Progenitor cell of endocrine pancreas (in vitro differentiated cells): ENCODE data around the gene PRKCE. TPM values are rescaled to one million over a fixed set of nuclear protein-coding genes. Genes with fewer than 3 reads are reported as not detected.
"Not testable (repeated sequence)": the region's sequence is repeated elsewhere in the genome, so short reads cannot be mapped to it uniquely, and the experiment has no call there.

Experiments used
- DNase-seq: peaks from one replicate; pipeline ENCODE4 v3.0.0; 2021; ENCODE audit warnings: low spot score; ENCODE audit not compliant: unreplicated experiment
- H3K27ac Mint-ChIP-seq: 2 replicates; pipeline ENCODE4 v1.8.0; 2021; ENCODE audit warnings: mild to moderate bottlenecking, moderate library complexity, mixed read lengths
- H3K27me3 Mint-ChIP-seq: 2 replicates; pipeline ENCODE4 v1.8.0; 2021; ENCODE audit warnings: mixed read lengths
- H3K36me3 Mint-ChIP-seq: 2 replicates; pipeline ENCODE4 v1.8.0; 2022; ENCODE audit warnings: mixed read lengths; ENCODE audit not compliant: insufficient read depth
- H3K4me1 Mint-ChIP-seq: 2 replicates; pipeline ENCODE4 v1.8.0; 2021; ENCODE audit warnings: low read depth, mixed read lengths
- H3K4me3 Mint-ChIP-seq: 2 replicates; pipeline ENCODE4 v1.8.0; 2021; ENCODE audit warnings: low read depth, mild to moderate bottlenecking, moderate library complexity, mixed read lengths
- H3K9me3 Mint-ChIP-seq: 2 replicates; pipeline ENCODE4 v1.8.0; 2021; ENCODE audit warnings: low read depth, mixed read lengths
- total RNA-seq: library from RNA; stranded (reverse); gene quantifications from 2 replicates; pipeline ENCODE4 v1.2.1, GENCODE V29; 2021
- TF ChIP-seq, protein P1 (sequence below): fragments of 200-600 bp; sonication (generic); IDR thresholded peaks from one replicate; pipeline ENCODE4 v1.5.0; 2021; ENCODE audit warnings: antibody characterized with exemption, mild to moderate bottlenecking; ENCODE audit not compliant: unreplicated experiment

PRKCE gene
- total RNA-seq, 1 donor from 2014 or later = 4.2 TPM

DNA sequence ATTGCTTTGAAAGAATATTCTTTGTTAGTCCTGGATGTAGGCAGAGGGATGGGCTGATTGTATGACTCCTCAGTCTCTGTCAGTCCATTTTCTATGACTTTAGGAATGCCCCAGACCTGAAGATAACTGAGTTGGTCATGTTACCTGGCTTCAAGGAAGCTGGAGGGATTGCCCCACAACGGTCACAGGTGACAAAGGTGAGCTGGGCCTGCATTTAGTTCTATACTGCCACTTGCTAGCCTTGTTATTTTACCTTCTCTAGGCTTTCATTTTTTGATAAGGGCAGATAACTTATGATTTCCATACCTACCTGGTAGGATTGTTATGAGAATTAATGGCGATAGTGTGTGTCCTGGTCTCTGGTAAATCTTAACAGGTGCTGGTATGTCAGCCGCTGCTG is 260.1 kb downstream of the PRKCE start:
- no peaks in the 10 kb centered on the region for H3K9me3 Mint-ChIP-seq
- peaks cover 34% of the 10 kb centered on the region for H3K27me3 Mint-ChIP-seq
- H3K27ac Mint-ChIP-seq = peak overlapping the region; percentile 23
- peaks cover 14% of the 10 kb centered on the region for H3K4me1 Mint-ChIP-seq
- H3K4me3 Mint-ChIP-seq = no peak overlapping the region
- DNase-seq = no peak
- TF ChIP-seq, protein P1, sequence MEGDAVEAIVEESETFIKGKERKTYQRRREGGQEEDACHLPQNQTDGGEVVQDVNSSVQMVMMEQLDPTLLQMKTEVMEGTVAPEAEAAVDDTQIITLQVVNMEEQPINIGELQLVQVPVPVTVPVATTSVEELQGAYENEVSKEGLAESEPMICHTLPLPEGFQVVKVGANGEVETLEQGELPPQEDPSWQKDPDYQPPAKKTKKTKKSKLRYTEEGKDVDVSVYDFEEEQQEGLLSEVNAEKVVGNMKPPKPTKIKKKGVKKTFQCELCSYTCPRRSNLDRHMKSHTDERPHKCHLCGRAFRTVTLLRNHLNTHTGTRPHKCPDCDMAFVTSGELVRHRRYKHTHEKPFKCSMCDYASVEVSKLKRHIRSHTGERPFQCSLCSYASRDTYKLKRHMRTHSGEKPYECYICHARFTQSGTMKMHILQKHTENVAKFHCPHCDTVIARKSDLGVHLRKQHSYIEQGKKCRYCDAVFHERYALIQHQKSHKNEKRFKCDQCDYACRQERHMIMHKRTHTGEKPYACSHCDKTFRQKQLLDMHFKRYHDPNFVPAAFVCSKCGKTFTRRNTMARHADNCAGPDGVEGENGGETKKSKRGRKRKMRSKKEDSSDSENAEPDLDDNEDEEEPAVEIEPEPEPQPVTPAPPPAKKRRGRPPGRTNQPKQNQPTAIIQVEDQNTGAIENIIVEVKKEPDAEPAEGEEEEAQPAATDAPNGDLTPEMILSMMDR = no peak
- H3K36me3 Mint-ChIP-seq = no peaks in the 10 kb centered on the region

DNA sequence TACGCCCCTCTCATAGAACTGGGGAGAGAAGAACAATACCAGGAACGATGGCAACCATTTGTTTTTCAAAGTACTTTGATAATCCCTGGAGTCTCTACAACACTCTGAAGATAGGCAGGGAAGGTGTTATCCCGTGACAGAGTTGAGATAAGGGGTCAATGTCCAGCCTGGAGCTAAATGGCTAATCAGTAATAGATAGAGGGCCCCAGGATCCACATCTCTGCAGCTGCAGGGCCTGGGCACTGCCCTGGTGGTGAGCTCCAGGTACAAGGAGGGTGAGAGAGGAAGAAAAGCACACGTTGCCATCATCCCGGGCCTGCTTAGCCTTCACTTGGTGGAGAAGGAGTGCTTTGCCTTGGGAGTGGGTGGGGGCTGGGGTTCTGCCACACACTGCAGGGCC is 260.6 kb downstream of the PRKCE start:
- Mint-ChIP-seq H3K4me3 (no peak overlapping the region), H3K4me1 (peaks cover 14% of the 10 kb centered on the region), H3K27me3 (peaks cover 28% of the 10 kb centered on the region), H3K36me3 (no peaks in the 10 kb centered on the region), H3K9me3 (peaks cover 5% of the 10 kb centered on the region), H3K27ac (peak overlapping the region; percentile 23)
- no peak for DNase-seq
- TF ChIP-seq, protein P1 = no peak

DNA sequence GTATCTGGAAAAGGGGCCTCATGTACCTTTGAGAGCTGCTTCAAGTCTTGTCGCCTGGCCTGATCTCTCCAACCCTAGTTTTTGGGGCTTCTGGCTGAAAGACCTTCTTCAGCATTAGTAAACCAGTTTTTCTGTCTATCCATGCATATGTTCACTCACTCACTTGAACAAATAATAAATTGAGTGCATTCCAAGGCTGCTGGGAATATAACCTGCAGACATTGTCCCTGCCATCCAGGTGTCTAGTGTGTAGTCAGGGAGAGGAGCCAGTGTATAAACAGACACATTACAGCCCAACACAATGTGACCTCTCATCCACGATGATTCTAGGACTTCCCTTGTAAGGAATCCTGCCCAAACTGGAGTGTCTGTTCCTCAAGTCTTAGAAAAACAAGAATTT is 262.1 kb downstream of the PRKCE start:
- DNase-seq = no peak
- Mint-ChIP-seq H3K4me3 (no peak overlapping the region), H3K27ac (no peak overlapping the region), H3K9me3 (peaks cover 5% of the 10 kb centered on the region), H3K4me1 (peaks cover 14% of the 10 kb centered on the region), H3K27me3 (peaks cover 14% of the 10 kb centered on the region), H3K36me3 (no peaks in the 10 kb centered on the region)
- TF ChIP-seq, protein P1 = no peak

DNA sequence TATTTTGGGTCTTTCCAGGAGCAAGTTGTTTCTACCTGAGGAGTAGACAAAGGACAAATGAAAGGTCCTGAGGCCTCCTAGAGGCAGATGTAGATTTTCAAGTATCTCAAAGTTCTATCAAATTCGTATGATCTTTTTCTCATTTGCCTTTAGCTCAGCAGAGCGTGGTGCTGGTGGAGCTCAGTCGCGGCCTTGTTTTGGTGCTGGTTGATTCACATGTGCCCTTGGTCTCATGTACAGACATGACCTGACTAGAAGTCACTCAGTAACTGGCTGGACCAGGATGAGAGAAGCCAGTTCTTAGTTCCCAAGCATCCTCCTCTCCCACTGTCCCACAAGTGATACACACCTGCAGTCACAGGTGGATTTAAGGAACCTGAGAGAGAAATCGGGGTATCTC is 264.0 kb downstream of the PRKCE start:
- peaks cover 5% of the 10 kb centered on the region for H3K9me3 Mint-ChIP-seq
- H3K27me3 Mint-ChIP-seq = peaks cover 10% of the 10 kb centered on the region
- peaks cover 13% of the 10 kb centered on the region for H3K4me1 Mint-ChIP-seq
- no peak overlapping the region for H3K4me3 Mint-ChIP-seq
- TF ChIP-seq, protein P1 = no peak
- no peak for DNase-seq
- H3K36me3 Mint-ChIP-seq = no peaks in the 10 kb centered on the region
- H3K27ac Mint-ChIP-seq = no peak overlapping the region

DNA sequence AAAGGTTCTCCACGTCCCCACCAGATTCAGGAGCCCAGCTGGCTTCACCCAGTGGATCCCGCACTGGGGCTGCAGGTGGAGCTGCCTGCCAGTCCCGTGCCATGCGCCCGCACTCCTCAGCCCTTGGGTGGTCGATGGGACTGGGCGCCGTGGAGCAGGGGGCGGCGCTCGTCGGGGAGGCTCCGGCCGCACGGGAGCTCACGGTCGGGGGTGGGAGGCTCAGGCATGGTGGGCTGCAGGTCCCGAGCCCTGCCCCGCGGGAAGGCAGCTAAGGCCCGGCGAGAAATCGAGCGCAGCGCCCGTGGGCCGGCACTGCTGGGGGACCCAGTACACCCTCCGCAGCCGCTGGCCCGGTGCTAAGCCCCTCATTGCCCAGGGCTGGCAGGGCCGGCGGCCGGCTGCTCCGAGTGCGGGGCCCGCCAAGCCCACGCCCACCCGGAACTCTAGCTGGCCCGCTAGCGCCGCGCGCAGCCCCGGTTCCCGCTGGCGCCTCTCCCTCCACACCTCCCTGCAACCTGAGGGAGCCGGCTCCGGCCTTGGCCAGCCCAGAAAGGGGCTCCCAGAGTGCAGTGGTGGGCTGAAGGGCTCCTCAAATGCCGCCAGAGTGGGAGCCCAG is 266.2 kb downstream of the PRKCE start:
- not testable (repeated sequence) for H3K27ac Mint-ChIP-seq, H3K9me3 Mint-ChIP-seq, H3K36me3 Mint-ChIP-seq, DNase-seq, H3K4me3 Mint-ChIP-seq, H3K4me1 Mint-ChIP-seq
- peaks cover 14% of the 10 kb centered on the region for H3K27me3 Mint-ChIP-seq

DNA sequence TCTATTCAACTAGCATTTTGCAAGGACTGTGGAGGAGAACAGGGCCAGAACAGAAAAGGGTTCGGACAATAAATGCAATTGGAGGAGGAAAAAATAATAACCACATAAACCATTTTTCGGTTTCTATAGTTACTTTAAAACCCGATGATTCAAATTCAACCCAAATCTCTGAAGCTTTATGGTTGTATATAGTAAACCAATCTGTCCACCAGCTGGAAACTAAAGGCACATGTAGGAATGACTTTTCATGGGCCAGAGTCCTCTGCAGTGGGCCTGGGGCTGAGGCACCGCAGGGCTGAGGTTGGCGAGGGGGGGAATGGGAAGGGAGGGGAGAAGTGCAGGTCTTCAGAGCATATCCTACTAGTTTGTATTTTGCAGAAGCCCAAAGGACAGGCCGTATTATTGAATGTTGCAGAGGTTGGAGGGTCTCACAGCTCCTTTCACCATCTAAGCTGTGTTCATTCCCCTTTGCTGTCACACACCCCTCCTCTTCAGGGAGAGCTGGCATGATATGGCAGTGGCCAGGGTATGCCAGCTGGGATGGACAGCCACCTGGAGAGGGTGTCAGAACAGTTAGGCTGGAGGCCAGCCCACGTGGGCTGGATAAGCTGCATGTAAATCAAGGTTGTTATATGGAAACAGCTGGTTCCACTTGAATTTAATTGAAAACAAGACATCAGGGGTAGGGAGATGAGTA is 267.1 kb downstream of the PRKCE start:
- TF ChIP-seq, protein P1 = no peak
- Mint-ChIP-seq H3K27ac (no peak overlapping the region), H3K4me1 (peaks cover 1% of the 10 kb centered on the region), H3K36me3 (no peaks in the 10 kb centered on the region), H3K4me3 (no peak overlapping the region), H3K9me3 (peaks cover 5% of the 10 kb centered on the region), H3K27me3 (peaks cover 14% of the 10 kb centered on the region)
- DNase-seq = no peak
